ENCODE data around the gene TOX4. TPM values are rescaled to one million over a fixed set of nuclear protein-coding genes. Genes with fewer than 3 reads are reported as not detected.

TOX4 gene
- total and polyA plus RNA-seq, 2 of the 8 experiments (the other 6 are each of a cell fraction or from before 2014, with no cell fraction given) = 51.5 to 58.3 TPM

- Histone ChIP-seq H2AFZ (ENCODE audit: low read length) (no peak overlapping the region), H4K20me1 (replicated peaks in 1 of 2; ENCODE audit: control insufficient read depth in 1 of 2, insufficient read depth in 2 of 2, low read length in 2 of 2) (peaks cover 0 to 7% of the 10 kb centered on the region in 2 experiments), H3K27me3 (replicated peaks in 1 of 4; ENCODE audit: control insufficient read depth in 3 of 4, extremely low read depth in 1 of 4, insufficient read depth in 3 of 4, low read length in 3 of 4) (no peaks in the 10 kb centered on the region), H3K79me1 (ENCODE audit: low read depth, low read length) (0 out of 2 replicates have a peak, but pooled peaks cover under 1% of the 10 kb centered on the region), H4K91ac (replicated peaks; ENCODE audit: insufficient read length, low read length) (no peak overlapping the region), H2AK5ac (ENCODE audit: low read depth, low read length) (no peak overlapping the region), H3K79me2 (ENCODE audit: control insufficient read depth in 1 of 2, insufficient read depth in 2 of 2, low read length in 2 of 2) (peaks cover 0 to 33% of the 10 kb centered on the region in 2 experiments; a peak in 3 of 4 replicates), H2BK12ac (ENCODE audit: low read depth, low read length) (no peak overlapping the region), H3K4me3 (ENCODE audit: extremely low read depth in 1 of 4, insufficient read depth in 2 of 4, low read depth in 3 of 4, low read length in 4 of 4) (no peak overlapping the region), H3K56ac (replicated peaks; ENCODE audit: insufficient read length, low read depth, low read length) (no peak overlapping the region), H3K18ac (ENCODE audit: extremely low read depth, low read length) (no peak overlapping the region), H2BK5ac (ENCODE audit: low read depth, low read length) (no peak overlapping the region), H3K9ac (replicated peaks in 1 of 4; ENCODE audit: extremely low read depth in 1 of 4, low read depth in 3 of 4, low read length in 3 of 4) (no peak overlapping the region), H2BK20ac (ENCODE audit: low read length) (no peak overlapping the region), H3K27ac (ENCODE audit: low read depth, low read length) (no peak overlapping the region), H2BK120ac (replicated peaks; ENCODE audit: low read depth, low read length) (no peak overlapping the region), H3K4me1 (replicated peaks in 1 of 4; ENCODE audit: control insufficient read depth in 3 of 4, insufficient read depth in 4 of 4, low read length in 3 of 4) (peaks cover 0 to 4% (median 1%) of the 10 kb centered on the region in 4 experiments; a peak in 2 of 7 replicates), H3K23me2 (ENCODE audit: low read depth, low read length) (no peaks in the 10 kb centered on the region), H3K4ac (replicated peaks; ENCODE audit: insufficient read length, low read depth, low read length) (no peak overlapping the region), H2BK15ac (ENCODE audit: low read length) (no peak overlapping the region), H3K14ac (ENCODE audit: insufficient read length) (no peak overlapping the region), H3K9me3 (ENCODE audit: insufficient read depth in 2 of 2, low read depth in 1 of 2, low read length in 1 of 2) (no peaks in the 10 kb centered on the region), H3K23ac (ENCODE audit: insufficient read length) (no peak overlapping the region), H3K36me3 (ENCODE audit: control insufficient read depth in 2 of 4, insufficient read depth in 4 of 4, low read length in 3 of 4) (peaks cover 37 to 88% (median 60%) of the 10 kb centered on the region in 4 experiments), H4K5ac (ENCODE audit: insufficient read length, low read depth, low read length) (no peak overlapping the region), H4K8ac (ENCODE audit: extremely low read depth, insufficient read depth, low read length) (no peak overlapping the region), H3K4me2 (ENCODE audit: insufficient read depth in 1 of 2, low read depth in 2 of 2, low read length in 2 of 2) (no peak overlapping the region)
- POLR2A ChIA-PET (ENCODE audit: partially characterized antibody) = interaction anchor here (0.6 to 5.9 kb wide), 10 partner anchors 9 to 419 kb away, joined by 3 to 61 read pairs (median 7); partner anchors contain the start of genes METTL3, RAB2B, SALL2 and TOX4
- peak in 1 of 2 experiments; percentile 23 for DNase-seq (ENCODE audit: low read depth in 1 of 2, low spot score in 2 of 2)
- TF ChIP-seq SIX5 (IDR thresholded peaks at IDR 0.05; ENCODE audit: low read depth, low read length) = no peak
- TF ChIP-seq BCL11A (IDR thresholded peaks at IDR 0.05; ENCODE audit: low read depth in 2 of 2, low read length in 2 of 2) = no peak
- no peak for TF ChIP-seq CTCF (IDR thresholded peaks at IDR 0.05; ENCODE audit: control extremely low read depth in 1 of 3, insufficient read depth in 1 of 3, low read depth in 1 of 3, low read length in 3 of 3)
- TF ChIP-seq POU5F1 (IDR thresholded peaks at IDR 0.05; ENCODE audit: low read depth, low read length) = no peak
- 98% methylated on average over 5 of the region's 5 CpGs; no CpG with 5 or more reads in 1 of the 2 experiments for WGBS, 2 experiments (ENCODE audit: extremely low coverage in 1 of 2, insufficient coverage in 1 of 2, insufficient read length in 1 of 2, insufficient replicate concordance in 2 of 2, low coverage in 1 of 2, low lambda C conversion rate in 2 of 2, missing lambda C conversion rate in 1 of 2)
- FAIRE-seq = no peak
- CTCF ChIA-PET (ENCODE audit: partially characterized antibody) = interaction anchor here (1.0 to 5.4 kb wide), 5 partner anchors 10 to 56 kb away, joined by 3 to 64 read pairs (median 3); partner anchors contain the start of genes METTL3, RAB2B and TOX4
These were observed 24.6 kb downstream of the TOX4 start for GRCh38 chr14:21501568-21501967.
